IPS-NIHi11 (cell line): ENCODE results near the gene OR12D2.
"Not testable (repeated sequence)": the region's sequence is repeated elsewhere in the genome, so short reads cannot be mapped to it uniquely, and the experiment has no call there.

Experiments
- DNase-seq: peaks from one replicate; pipeline ENCODE4 v3.0.0; 2012; ENCODE audit warnings: mixed read lengths, low spot score

OR12D2 gene, protein sequence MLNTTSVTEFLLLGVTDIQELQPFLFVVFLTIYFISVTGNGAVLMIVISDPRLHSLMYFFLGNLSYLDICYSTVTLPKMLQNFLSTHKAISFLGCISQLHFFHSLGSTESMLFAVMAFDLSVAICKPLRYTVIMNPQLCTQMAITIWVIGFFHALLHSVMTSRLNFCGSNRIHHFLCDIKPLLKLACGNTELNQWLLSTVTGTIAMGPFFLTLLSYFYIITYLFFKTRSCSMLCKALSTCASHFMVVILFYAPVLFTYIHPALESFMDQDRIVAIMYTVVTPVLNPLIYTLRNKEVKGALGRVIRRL

DNA sequence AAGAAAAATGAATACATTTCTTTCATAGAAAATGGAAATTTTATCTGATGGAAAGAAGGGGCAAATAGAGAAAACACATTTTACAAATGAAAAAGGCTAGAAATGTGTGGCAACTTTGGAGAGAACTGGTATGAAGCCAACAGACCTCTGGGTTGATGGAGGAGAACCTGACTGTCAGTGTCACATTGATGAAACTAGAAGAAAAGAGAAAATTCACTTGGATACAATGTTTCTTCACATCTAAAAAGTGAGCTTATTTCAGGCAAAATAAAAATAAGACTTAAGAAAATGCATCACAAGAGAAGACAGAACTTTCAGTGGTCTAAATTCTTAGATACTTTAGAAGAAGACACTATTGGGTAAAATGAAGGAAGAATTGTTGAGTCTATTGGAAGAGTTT lies at the start of gene OR12D2:
OR12D2 (plus strand) TSS at position 301 of the 400 bp plus-strand sequence. CDS start 1,069 bp downstream, outside the sequence.
- DNase-seq: no peak

DNA sequence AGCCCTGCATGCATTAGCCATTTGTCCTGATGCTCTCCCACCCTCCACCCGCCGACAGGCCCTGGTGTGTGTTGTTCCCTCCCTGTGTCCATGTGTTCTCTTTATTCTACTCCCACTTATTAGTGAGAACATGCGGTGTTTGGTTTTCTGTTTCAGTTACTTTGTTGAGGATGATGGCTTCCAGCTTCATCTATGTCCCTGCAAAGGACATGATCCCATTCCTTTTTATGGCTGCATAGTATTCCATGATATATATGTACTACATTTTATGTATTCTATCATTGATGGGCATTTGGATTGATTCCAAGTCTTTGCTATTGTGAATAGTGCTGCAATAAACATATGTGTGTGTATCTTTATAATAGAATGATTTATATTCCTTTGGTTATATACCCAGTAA lies 46.1 kb upstream of the OR12D2 start:
- DNase-seq: not testable (repeated sequence)

DNA sequence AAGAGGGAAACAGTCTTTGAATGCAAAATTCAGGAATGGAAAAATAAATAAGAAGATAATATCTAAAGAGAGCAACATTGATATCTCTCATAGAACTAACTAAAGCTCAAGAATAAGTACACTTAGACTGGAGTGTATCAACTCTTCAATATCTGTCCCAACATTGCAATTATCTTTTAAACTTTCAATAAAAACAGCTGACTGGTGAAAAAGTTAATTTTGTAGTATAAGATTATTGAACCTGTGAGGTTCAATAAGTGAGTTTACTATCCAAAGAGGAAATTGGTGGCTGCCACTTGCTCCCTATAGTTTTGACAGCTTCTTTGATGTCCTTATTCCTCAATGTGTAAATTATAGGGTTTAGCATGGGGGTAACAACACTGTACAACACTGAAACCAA lies 40.5 kb upstream of the OR12D2 start:
- no peak for DNase-seq

DNA sequence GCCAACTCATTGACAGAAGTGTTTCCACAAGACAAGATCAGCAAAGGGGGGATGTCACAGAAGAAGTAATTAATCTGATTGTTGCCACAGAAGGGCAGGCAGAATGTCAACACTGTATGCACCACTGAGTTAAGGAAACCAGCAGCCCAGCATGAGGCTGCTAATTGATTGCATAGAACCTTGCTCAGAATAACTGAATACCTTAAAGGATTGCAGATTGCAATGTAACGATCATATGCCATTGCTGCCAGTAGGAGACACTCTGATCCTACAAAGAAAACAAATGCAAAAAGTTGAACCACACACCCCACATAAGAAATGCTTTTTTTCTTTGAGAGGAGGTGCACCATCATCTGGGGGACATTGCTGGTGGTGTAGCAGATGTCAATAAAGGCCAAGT lies 39.8 kb upstream of the OR12D2 start:
- DNase-seq: no peak

DNA sequence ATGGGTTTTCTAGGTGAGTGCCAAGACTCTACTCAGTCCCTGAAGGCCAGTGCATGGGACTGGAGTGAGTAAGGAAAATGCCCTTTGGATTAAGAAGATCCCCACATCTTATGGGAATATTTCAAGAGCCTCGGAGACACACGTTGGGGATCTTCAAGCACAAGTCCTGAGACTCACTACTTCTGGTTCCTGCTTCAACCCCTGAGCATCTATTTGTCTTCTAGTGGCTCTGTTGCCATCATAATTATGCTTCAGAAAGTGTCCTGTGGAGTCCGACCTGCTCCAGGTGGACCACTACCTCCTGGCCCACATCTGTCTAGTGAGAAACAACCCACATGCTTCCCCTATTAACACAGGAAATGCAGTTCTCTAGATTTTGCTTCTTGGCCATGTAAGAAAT lies 26.7 kb upstream of the OR12D2 start, which contains the start of gene OR5V1:
OR5V1 (minus strand) TSS at position 101 of the 400 bp plus-strand sequence. CDS start 12,670 bp downstream, outside the sequence.
- DNase-seq: no peak

DNA sequence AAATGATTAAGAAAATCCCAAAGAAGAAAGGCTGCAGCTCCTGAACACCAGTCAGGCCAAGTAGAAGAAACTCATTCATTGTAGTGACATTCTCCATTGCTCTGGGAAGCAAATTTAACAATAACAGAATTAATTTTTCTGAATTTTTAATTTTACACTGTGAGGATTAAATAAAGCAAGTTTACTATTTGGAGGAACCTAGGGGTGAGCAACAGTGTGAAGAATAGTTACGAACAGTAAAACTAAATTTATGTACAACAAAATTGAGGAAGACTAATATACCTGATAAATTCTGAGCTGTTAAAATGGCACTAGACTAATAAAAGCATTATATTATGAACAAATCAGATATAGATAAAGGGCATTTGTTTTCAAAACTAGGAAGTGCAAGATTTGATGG lies 20.2 kb upstream of the OR12D2 start, which contains the start of gene OR12D3:
OR12D3 (minus strand) TSS at position 101 of the 400 bp plus-strand sequence; CDS start at position 97, 4 bp downstream.
- DNase-seq: no peak

DNA sequence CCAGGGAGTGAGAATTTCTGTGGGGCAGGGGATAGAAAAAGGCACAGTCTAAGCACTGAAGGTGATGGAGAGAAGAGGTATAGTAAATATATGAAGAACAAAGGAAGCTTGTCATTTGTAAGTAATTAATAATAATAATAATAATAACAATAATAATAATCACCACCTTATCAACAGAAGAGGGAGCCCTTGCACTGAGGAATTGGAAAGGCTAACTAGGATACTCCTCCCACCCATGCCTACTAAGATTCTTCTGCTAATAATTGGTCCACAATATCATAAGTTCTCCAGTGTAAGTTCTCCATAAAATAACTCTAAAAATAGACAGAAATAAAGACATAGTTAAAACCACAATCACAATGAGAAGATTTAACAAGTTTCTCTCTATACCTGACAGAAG lies 19.4 kb upstream of the OR12D2 start:
- DNase-seq: peak; percentile 20

DNA sequence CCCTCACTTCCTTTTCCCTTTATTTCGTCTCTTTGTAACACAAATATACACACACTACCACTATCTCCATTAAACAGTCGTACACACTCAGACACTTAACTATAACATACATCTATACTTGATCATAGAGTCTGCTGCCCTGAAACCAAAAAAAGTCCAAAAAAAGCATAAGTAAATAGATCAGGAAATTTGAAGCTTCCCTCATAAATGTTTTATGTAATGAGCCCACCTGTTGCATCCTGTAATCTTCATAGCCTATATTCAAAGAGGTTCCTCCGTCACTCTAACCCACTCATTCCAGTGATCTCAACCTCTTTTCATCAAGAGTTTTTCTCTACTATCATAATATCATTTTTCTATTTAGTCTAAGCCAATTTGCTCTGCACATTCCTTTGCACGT lies 6.9 kb upstream of the OR12D2 start:
- DNase-seq: no peak

DNA sequence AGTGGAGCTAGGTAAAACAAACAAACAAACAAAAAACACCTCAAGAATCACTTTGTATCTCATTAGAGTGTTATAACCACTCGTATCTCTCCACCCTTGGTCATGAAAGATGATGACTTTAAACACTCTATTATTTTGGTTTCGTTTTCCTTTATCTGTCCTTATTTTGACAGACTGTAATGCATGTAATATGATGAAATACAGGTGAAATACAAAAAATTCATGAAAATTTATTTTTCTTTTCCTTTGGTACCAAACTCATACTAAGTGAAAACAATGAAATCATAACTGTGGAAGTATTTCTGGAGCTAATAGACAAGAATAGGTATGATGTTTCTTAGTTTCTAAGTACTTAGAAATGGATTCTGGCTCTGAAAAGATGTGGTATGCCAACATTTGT lies 4.1 kb downstream of the OR12D2 start:
- no peak for DNase-seq

DNA sequence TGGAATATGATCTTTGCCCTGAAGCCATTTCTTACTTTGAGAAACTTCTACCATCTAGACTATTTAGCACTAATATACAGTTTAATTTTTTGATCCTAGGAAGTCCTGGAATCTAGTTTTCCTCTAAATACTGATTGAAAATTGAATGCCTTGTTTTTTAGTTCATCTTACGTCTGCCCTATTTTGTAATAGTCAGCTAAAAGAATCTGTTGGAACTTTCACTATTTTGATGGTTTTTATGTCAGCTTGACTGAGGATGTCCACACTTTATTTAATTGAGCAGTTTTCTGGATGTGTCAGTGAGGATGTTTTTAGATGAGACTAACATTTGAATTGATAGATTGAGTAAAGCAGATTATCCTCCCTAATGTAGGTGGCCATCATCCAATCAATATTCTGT lies 8.4 kb downstream of the OR12D2 start:
- DNase-seq: no peak

DNA sequence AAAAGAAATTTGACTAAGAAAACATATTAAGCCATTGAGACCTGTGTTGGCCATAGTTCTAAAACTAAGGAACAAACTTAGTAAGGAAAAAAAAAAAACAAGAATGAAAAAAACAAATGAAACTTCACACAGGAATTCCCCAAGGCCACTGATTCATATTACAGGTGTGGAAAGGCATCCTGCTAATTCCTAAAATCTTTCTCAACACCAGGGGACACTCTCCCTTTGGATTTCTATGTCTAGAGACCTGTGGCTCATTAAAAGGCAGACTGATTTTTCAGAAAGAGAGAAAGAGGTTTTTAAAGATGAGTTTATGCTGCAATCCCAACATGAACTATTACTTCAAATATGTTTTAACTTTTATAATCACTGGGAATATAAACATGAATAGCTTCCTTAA lies 19.2 kb downstream of the OR12D2 start, which contains the start of gene OR12D1:
OR12D1 (plus strand) TSS at position 341 of the 400 bp plus-strand sequence.
- DNase-seq: no peak

DNA sequence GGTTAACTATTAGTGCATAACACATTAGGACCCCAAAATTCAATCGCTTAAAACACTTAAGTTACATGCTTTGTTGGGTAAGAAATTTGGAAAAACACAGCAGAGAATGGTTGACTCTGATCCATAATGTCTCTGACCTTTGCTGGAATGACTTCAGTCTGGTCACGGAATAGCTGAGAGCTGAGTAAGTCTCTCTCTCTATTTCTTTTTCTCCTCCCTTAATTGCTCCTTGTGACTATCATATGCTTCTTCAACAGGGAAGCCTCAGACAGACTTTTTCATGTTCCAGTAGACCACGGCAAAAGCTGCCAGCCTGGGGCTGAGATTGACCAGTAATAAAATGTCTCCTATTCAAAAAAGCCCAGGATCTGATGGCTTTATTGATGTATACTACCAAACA lies 24.1 kb downstream of the OR12D2 start:
- no peak for DNase-seq

DNA sequence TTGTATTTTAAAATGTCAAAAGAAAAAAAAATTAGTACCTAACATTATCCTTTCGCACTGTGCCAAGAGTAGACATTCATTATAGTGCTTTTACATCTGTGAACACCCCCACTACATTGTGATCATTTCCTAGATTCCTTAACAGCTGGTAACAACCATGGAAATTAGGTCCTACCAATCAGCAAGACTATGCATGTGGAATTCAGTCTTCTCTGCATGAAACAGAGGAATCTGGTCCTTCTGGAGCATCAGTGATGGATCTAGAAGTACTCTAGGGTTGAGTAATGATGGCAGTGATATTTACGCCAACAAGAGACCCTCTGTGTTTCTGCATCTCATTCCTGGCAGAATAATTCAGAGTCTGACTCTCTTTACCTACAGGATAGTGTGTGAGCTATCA lies 28.7 kb downstream of the OR12D2 start:
- no peak for DNase-seq

DNA sequence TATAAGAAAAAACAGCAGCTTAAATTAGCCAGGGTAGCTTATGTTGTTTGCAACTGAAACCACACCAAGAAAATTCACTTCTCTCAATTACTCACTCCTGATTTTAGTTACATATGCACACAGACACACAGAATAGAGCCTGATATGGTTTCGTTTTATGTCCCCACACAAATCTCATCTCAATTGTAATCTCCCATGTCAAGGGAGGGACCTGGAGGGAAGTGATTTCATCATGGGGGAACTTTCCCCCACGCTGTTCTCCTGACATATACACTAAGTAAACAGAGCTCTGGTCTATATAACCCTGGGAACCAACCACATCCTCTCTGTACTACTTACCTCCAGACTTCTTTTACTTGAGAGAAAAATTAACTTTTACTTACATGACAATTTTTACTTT lies 29.1 kb downstream of the OR12D2 start:
- DNase-seq: no peak

DNA sequence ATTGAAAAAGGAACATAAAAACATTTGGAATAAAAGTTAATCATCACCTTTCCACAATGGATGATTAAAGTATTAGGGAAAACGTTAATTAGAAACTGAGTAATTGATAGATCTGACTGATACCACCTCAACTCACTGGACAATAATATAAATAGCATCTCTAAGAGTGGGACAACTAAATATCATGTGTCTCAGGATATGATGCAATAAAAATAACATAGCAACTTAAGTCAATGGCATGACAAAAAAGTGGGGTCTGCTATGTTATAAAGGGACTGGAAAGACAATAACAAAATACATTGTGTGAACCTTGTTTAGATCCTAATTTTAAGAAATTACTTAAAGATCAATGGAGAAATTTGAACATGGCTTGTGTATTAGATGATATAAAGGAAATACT lies 29.6 kb downstream of the OR12D2 start:
- no peak for DNase-seq

DNA sequence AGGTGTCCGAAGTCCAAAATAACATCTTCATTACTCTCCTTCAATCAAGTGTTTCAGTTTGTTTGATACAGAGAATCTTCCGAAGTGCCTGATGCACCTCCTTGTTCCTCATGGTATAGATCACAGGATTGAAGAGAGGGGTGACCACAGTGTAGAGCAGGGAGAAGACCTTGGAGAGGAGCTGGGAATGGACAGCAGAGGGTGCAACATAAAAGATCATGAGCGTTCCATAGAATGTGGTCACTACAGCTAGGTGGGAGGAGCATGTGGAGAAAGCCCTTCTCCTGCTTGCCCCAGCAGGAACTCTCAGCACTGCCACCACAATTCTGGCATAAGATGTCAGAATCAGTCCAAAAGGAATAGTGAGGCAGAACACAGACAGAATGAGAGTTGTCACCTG lies 31.2 kb downstream of the OR12D2 start:
- no peak for DNase-seq

DNA sequence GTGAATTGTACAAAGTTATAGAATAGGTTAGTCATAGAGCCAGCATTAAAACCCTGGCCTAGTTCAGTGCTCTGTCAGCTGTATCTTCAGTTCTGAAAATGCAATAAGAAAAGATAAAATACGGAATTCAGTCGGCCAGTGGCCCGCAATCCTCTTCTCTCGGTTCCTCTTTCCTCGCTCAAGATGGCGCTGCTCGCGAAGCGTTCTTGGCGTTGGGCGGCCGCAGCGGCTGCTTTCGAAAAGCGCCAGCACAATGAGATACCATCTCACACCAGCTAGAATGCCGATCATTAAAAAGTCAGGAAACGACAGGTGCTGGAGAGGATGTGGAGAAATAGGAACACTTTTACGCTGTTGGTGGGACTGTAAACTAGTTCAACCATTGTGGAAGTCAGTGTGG lies 41.3 kb downstream of the OR12D2 start:
- not testable (repeated sequence) for DNase-seq

DNA sequence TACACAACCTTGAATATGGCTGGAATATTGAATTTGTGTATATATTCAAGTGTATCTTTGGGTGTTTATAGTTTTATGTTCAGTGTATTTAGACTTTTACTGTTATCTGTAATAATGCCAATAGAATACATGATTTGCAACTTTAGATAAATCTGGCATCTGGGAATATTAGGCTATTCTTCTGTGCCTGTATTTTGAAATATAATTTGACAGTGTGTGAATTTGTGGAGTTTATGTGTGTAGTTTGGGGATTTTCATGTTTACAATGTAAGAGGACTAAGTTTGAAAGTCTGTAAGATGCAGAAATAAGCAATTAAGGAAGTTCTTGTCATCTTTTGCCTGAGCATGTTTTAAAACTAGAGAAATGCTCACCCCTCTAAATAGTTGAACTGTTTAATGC lies 43.6 kb downstream of the OR12D2 start, which contains the start of gene OR10C1:
OR10C1 (plus strand) TSS at position 301 of the 400 bp plus-strand sequence. CDS start 710 bp downstream, outside the sequence.
- DNase-seq: no peak

DNA sequence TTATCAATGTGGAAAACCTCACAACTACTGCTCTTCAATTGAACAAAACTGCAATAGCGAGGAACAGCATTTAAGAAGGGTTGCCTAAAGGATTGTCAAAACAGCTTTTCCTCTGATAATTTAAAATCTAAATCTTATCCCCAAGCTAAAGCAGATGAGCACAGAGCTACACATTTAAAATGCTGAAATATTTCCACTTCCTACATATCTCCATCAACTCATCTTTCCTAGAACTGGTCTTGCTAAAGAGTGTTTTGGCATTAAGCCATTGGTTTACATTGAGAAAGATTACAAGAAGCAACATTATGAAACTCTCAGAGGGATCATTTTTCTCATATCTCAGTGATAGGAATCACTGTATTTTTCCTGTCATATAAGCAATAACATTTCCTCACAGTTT lies 47.3 kb downstream of the OR12D2 start:
- no peak for DNase-seq

DNA sequence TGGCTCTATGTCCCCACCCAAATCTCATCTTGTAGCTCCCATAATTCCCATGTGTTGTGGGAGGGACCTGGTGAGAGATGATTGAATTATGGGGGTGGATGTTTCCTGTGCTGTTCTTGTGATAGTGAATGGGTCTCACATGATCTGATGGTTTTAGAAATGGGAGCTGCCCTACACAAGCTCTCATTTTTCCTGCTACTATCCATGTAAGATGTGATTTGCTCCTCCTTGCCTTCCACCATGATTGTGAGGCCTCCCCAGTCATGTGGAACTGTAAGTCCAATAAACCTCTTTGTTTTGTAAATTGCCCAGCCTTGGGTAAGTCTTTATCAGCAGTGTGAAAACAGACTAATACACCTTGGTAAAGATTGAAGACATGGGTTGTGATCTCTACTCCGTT lies 48.6 kb downstream of the OR12D2 start:
- DNase-seq: not testable (repeated sequence)
